ENCODE results near the gene DISP3.

Gene DISP3

GRCh38 chr1:11523746-11524464 is 45.0 kb downstream of the DISP3 start:
- Histone ChIP-seq H2AFZ (ENCODE audit: low read length) (no peak overlapping the region), H3K18ac (ENCODE audit: low read length) (peak overlapping the region; percentile 76), H3K4ac (ENCODE audit: low read length) (no peak overlapping the region), H3K4me1 (ENCODE audit: control insufficient read depth in 2 of 2, insufficient read depth in 1 of 2, low read depth in 1 of 2, low read length in 2 of 2) (no peaks in the 10 kb centered on the region), H2BK12ac (ENCODE audit: low read length) (no peak overlapping the region), H2BK120ac (ENCODE audit: low read depth, low read length) (no peak overlapping the region), H3K4me3 (ENCODE audit: low read length in 2 of 2) (no peak overlapping the region), H2BK15ac (ENCODE audit: low read length) (peak overlapping the region; percentile 37), H2AK5ac (ENCODE audit: low read depth, low read length) (peak overlapping the region; percentile 61), H3K36me3 (replicated peaks in 1 of 2; ENCODE audit: control insufficient read depth in 2 of 2, insufficient read depth in 2 of 2, low read length in 2 of 2) (peaks cover 1 to 5% of the 10 kb centered on the region in 2 donors), H3K9me3 (replicated peaks in 1 of 2; ENCODE audit: control insufficient read depth in 2 of 2, insufficient read depth in 1 of 2, low read depth in 1 of 2, low read length in 2 of 2) (no peaks in the 10 kb centered on the region), H4K91ac (ENCODE audit: low read depth, low read length, poor library complexity) (peak overlapping the region; percentile 30), H3K23ac (ENCODE audit: low read depth, low read length, poor library complexity) (no peak overlapping the region), H3K9ac (ENCODE audit: low read depth, low read length, poor library complexity) (peak overlapping the region; percentile 70), H3K79me1 (ENCODE audit: low read depth, low read length) (peaks cover 5% of the 10 kb centered on the region), H4K8ac (ENCODE audit: low read depth, low read length) (peak overlapping the region; percentile 43), H3K4me2 (ENCODE audit: insufficient read depth, low read length, poor library complexity, severe bottlenecking) (no peak overlapping the region), H2BK5ac (ENCODE audit: low read length) (peak overlapping the region; percentile 75), H3K27ac (replicated peaks; ENCODE audit: low read length) (no peak overlapping the region), H3K27me3 (ENCODE audit: control insufficient read depth in 3 of 3, insufficient read depth in 3 of 3, low read depth in 1 of 3, low read length in 3 of 3) (no peaks in the 10 kb centered on the region), H3K14ac (ENCODE audit: low read length) (peak overlapping the region; percentile 38)
- no peak for DNase-seq (ENCODE audit: low spot score)
- WGBS, 2 donors (ENCODE audit: extremely low coverage in 2 of 2, insufficient read length in 2 of 2, insufficient replicate concordance in 1 of 2) = no CpG with 5 or more reads among the region's 9 CpGs

- Histone ChIP-seq H3K4me1 (ENCODE audit: control insufficient read depth in 2 of 2, insufficient read depth in 1 of 2, low read depth in 1 of 2, low read length in 2 of 2) (no peaks in the 10 kb centered on the region), H4K8ac (ENCODE audit: low read depth, low read length) (no peak overlapping the region), H3K23ac (ENCODE audit: low read depth, low read length, poor library complexity) (no peak overlapping the region), H2AK5ac (ENCODE audit: low read depth, low read length) (peak overlapping the region; percentile 61), H3K14ac (ENCODE audit: low read length) (no peak overlapping the region), H2BK12ac (ENCODE audit: low read length) (no peak overlapping the region), H3K4me2 (ENCODE audit: insufficient read depth, low read length, poor library complexity, severe bottlenecking) (no peak overlapping the region), H3K79me1 (ENCODE audit: low read depth, low read length) (peaks cover 5% of the 10 kb centered on the region), H3K18ac (ENCODE audit: low read length) (peak overlapping the region; percentile 76), H2BK15ac (ENCODE audit: low read length) (no peak overlapping the region), H2AFZ (ENCODE audit: low read length) (no peak overlapping the region), H3K4ac (ENCODE audit: low read length) (no peak overlapping the region), H2BK120ac (ENCODE audit: low read depth, low read length) (no peak overlapping the region), H3K9ac (ENCODE audit: low read depth, low read length, poor library complexity) (peak overlapping the region; percentile 70), H3K27ac (replicated peaks; ENCODE audit: low read length) (no peak overlapping the region), H3K4me3 (ENCODE audit: low read length in 2 of 2) (no peak overlapping the region), H3K36me3 (replicated peaks in 1 of 2; ENCODE audit: control insufficient read depth in 2 of 2, insufficient read depth in 2 of 2, low read length in 2 of 2) (peaks cover 1 to 5% of the 10 kb centered on the region in 2 donors), H3K9me3 (replicated peaks in 1 of 2; ENCODE audit: control insufficient read depth in 2 of 2, insufficient read depth in 1 of 2, low read depth in 1 of 2, low read length in 2 of 2) (no peaks in the 10 kb centered on the region), H3K27me3 (ENCODE audit: control insufficient read depth in 3 of 3, insufficient read depth in 3 of 3, low read depth in 1 of 3, low read length in 3 of 3) (no peaks in the 10 kb centered on the region), H2BK5ac (ENCODE audit: low read length) (peak overlapping the region; percentile 75), H4K91ac (ENCODE audit: low read depth, low read length, poor library complexity) (no peak overlapping the region)
- no CpG with 5 or more reads among the region's 6 CpGs for WGBS, 2 donors (ENCODE audit: extremely low coverage in 2 of 2, insufficient read length in 2 of 2, insufficient replicate concordance in 1 of 2)
- no peak for DNase-seq (ENCODE audit: low spot score)
Observed at GRCh38 chr1:11524465-11525150, 45.7 kb downstream of the DISP3 start.

- H3K18ac ChIP-seq (ENCODE audit: low read length) = peak overlapping the region; percentile 8
- H3K14ac ChIP-seq (ENCODE audit: low read length) = peak overlapping the region; percentile 21
- H3K9ac ChIP-seq (ENCODE audit: low read depth, low read length, poor library complexity) = no peak overlapping the region
- peaks cover 1% of the 10 kb centered on the region in 2 donors for H3K36me3 ChIP-seq (replicated peaks in 1 of 2; ENCODE audit: control insufficient read depth in 2 of 2, insufficient read depth in 2 of 2, low read length in 2 of 2)
- H3K27me3 ChIP-seq (ENCODE audit: control insufficient read depth in 3 of 3, insufficient read depth in 3 of 3, low read depth in 1 of 3, low read length in 3 of 3) = no peaks in the 10 kb centered on the region
- no peak overlapping the region for H3K23ac ChIP-seq (ENCODE audit: low read depth, low read length, poor library complexity)
- H3K4me1 ChIP-seq (ENCODE audit: control insufficient read depth in 2 of 2, insufficient read depth in 1 of 2, low read depth in 1 of 2, low read length in 2 of 2) = no peaks in the 10 kb centered on the region
- no peaks in the 10 kb centered on the region for H3K9me3 ChIP-seq (replicated peaks in 1 of 2; ENCODE audit: control insufficient read depth in 2 of 2, insufficient read depth in 1 of 2, low read depth in 1 of 2, low read length in 2 of 2)
- no peak overlapping the region for H2BK120ac ChIP-seq (ENCODE audit: low read depth, low read length)
- no peak overlapping the region for H2BK15ac ChIP-seq (ENCODE audit: low read length)
- H3K79me1 ChIP-seq (ENCODE audit: low read depth, low read length) = peaks cover 5% of the 10 kb centered on the region
- no peak overlapping the region for H2AFZ ChIP-seq (ENCODE audit: low read length)
- no peak overlapping the region for H3K4me2 ChIP-seq (ENCODE audit: insufficient read depth, low read length, poor library complexity, severe bottlenecking)
- no peak overlapping the region for H4K8ac ChIP-seq (ENCODE audit: low read depth, low read length)
- H4K91ac ChIP-seq (ENCODE audit: low read depth, low read length, poor library complexity) = no peak overlapping the region
- no peak for DNase-seq (ENCODE audit: low spot score)
- no peak overlapping the region for H3K4ac ChIP-seq (ENCODE audit: low read length)
- H2BK12ac ChIP-seq (ENCODE audit: low read length) = no peak overlapping the region
- peak overlapping the region; percentile 63 for H2AK5ac ChIP-seq (ENCODE audit: low read depth, low read length)
- H3K27ac ChIP-seq (replicated peaks; ENCODE audit: low read length) = no peak overlapping the region
- H3K4me3 ChIP-seq (ENCODE audit: low read length in 2 of 2) = no peak overlapping the region
- H2BK5ac ChIP-seq (ENCODE audit: low read length) = no peak overlapping the region
- no CpG with 5 or more reads among the region's 8 CpGs for WGBS, 2 donors (ENCODE audit: extremely low coverage in 2 of 2, insufficient read length in 2 of 2, insufficient replicate concordance in 1 of 2)
Observed at GRCh38 chr1:11525151-11525505, 46.2 kb downstream of the DISP3 start.

GRCh38 chr1:11525516-11525915 is 46.6 kb downstream of the DISP3 start:
- peaks cover 5% of the 10 kb centered on the region for H3K79me1 ChIP-seq (ENCODE audit: low read depth, low read length)

More at GRCh38 chr1:11525516-11525915, 46.6 kb downstream of the DISP3 start:
- peak overlapping the region; percentile 63 for H2AK5ac ChIP-seq (ENCODE audit: low read depth, low read length)
- H3K14ac ChIP-seq (ENCODE audit: low read length) = no peak overlapping the region
- no peak overlapping the region for H4K8ac ChIP-seq (ENCODE audit: low read depth, low read length)
- H3K4me2 ChIP-seq (ENCODE audit: insufficient read depth, low read length, poor library complexity, severe bottlenecking) = no peak overlapping the region
- no peak overlapping the region for H3K18ac ChIP-seq (ENCODE audit: low read length)
- H3K27ac ChIP-seq (replicated peaks; ENCODE audit: low read length) = no peak overlapping the region
- H2BK12ac ChIP-seq (ENCODE audit: low read length) = peak overlapping the region; percentile 41
- no peak overlapping the region for H3K23ac ChIP-seq (ENCODE audit: low read depth, low read length, poor library complexity)
- no peak overlapping the region for H2BK5ac ChIP-seq (ENCODE audit: low read length)
- no peaks in the 10 kb centered on the region for H3K27me3 ChIP-seq (ENCODE audit: control insufficient read depth in 3 of 3, insufficient read depth in 3 of 3, low read depth in 1 of 3, low read length in 3 of 3)
- H3K36me3 ChIP-seq (replicated peaks in 1 of 2; ENCODE audit: control insufficient read depth in 2 of 2, insufficient read depth in 2 of 2, low read length in 2 of 2) = peaks cover 0 to 1% of the 10 kb centered on the region in 2 donors
- no peak overlapping the region for H2BK15ac ChIP-seq (ENCODE audit: low read length)
- H3K9ac ChIP-seq (ENCODE audit: low read depth, low read length, poor library complexity) = no peak overlapping the region
- H3K4me1 ChIP-seq (ENCODE audit: control insufficient read depth in 2 of 2, insufficient read depth in 1 of 2, low read depth in 1 of 2, low read length in 2 of 2) = no peaks in the 10 kb centered on the region
- no peak for DNase-seq (ENCODE audit: low spot score)
- H4K91ac ChIP-seq (ENCODE audit: low read depth, low read length, poor library complexity) = no peak overlapping the region
- no peak overlapping the region for H3K4ac ChIP-seq (ENCODE audit: low read length)
- no CpG with 5 or more reads among the region's 7 CpGs for WGBS, 2 donors (ENCODE audit: extremely low coverage in 2 of 2, insufficient read length in 2 of 2, insufficient replicate concordance in 1 of 2)
- H2BK120ac ChIP-seq (ENCODE audit: low read depth, low read length) = no peak overlapping the region
- no peak overlapping the region for H3K4me3 ChIP-seq (ENCODE audit: low read length in 2 of 2)
- H2AFZ ChIP-seq (ENCODE audit: low read length) = no peak overlapping the region
- no peaks in the 10 kb centered on the region for H3K9me3 ChIP-seq (replicated peaks in 1 of 2; ENCODE audit: control insufficient read depth in 2 of 2, insufficient read depth in 1 of 2, low read depth in 1 of 2, low read length in 2 of 2)
